Chondrocyte (in vitro differentiated cells): ENCODE data around the gene PLCB3. TPM values are rescaled to one million over a fixed set of nuclear protein-coding genes. Genes with fewer than 3 reads are reported as not detected.

Source experiments
- DNase-seq: peaks from one replicate; pipeline ENCODE4 v3.0.0; 2021; ENCODE audit warnings: mixed read lengths, low spot score
- H3K27ac Mint-ChIP-seq: one replicate; pipeline ENCODE4 v1.8.0; 2021; ENCODE audit warnings: mild to moderate bottlenecking, moderate library complexity, mixed read lengths; ENCODE audit not compliant: unreplicated experiment
- H3K27me3 Mint-ChIP-seq: 2 replicates; pipeline ENCODE4 v1.8.0; 2021; ENCODE audit warnings: low read depth, mixed read lengths
- H3K36me3 Mint-ChIP-seq: 2 replicates; pipeline ENCODE4 v1.8.0; 2021; ENCODE audit warnings: low read depth, mixed read lengths
- H3K4me1 Mint-ChIP-seq: 2 replicates; pipeline ENCODE4 v1.8.0; 2021; ENCODE audit warnings: low read depth, mild to moderate bottlenecking, mixed read lengths
- H3K4me3 Mint-ChIP-seq: one replicate; pipeline ENCODE4 v1.8.0; 2021; ENCODE audit warnings: mild to moderate bottlenecking, moderate library complexity, mixed read lengths; ENCODE audit not compliant: unreplicated experiment
- H3K9me3 Mint-ChIP-seq: 2 replicates; pipeline ENCODE4 v1.8.0; 2021; ENCODE audit warnings: low read depth, mixed read lengths
- total RNA-seq: library from RNA; stranded (reverse); gene quantifications from 3 replicates; pipeline ENCODE4 v1.2.1, GENCODE V29; 2021
- TF ChIP-seq, protein P1 (sequence below): fragments of 200-600 bp; sonication (generic); IDR thresholded peaks from 2 replicates; pipeline ENCODE4 v1.5.0; 2021; ENCODE audit warnings: antibody characterized with exemption, mild to moderate bottlenecking, moderate library complexity

PLCB3 gene
- total RNA-seq, 1 donor from 2014 or later: 47.2 TPM

DNA sequence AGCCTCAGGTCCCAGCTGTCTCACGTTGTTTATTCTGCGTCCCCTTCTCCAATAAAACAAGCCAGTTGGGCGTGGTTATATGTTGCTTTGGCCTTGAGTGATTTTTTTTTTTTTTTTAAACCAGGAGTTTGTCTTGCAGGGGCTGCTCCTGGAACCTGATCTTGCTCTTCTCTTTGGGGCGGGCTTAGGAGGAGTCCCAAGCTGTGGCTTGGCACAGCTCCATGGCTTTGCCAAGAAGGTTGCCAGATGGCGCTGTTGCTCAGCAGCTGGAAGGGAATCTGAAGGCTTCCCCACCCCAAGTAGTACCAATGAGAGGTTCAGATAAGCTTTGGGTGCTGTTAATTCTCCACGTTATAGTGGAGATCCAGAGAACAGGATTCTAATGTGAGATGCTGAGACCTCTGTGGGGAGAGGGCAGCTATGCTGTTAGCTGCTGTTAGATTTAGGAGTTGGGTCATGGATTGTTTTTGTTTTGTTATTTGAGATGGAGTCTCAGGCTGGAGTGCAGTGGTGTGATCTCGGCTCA lies 46.8 kb upstream of the PLCB3 start:
- Mint-ChIP-seq H3K4me3 (no peak overlapping the region), H3K27ac (peak overlapping the region; percentile 55), H3K36me3 (peaks cover 35% of the 10 kb centered on the region), H3K27me3 (no peaks in the 10 kb centered on the region), H3K9me3 (no peaks in the 10 kb centered on the region), H3K4me1 (peaks cover 23% of the 10 kb centered on the region)
- DNase-seq: no peak
- TF ChIP-seq, protein P1, sequence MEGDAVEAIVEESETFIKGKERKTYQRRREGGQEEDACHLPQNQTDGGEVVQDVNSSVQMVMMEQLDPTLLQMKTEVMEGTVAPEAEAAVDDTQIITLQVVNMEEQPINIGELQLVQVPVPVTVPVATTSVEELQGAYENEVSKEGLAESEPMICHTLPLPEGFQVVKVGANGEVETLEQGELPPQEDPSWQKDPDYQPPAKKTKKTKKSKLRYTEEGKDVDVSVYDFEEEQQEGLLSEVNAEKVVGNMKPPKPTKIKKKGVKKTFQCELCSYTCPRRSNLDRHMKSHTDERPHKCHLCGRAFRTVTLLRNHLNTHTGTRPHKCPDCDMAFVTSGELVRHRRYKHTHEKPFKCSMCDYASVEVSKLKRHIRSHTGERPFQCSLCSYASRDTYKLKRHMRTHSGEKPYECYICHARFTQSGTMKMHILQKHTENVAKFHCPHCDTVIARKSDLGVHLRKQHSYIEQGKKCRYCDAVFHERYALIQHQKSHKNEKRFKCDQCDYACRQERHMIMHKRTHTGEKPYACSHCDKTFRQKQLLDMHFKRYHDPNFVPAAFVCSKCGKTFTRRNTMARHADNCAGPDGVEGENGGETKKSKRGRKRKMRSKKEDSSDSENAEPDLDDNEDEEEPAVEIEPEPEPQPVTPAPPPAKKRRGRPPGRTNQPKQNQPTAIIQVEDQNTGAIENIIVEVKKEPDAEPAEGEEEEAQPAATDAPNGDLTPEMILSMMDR: peak; percentile 84

DNA sequence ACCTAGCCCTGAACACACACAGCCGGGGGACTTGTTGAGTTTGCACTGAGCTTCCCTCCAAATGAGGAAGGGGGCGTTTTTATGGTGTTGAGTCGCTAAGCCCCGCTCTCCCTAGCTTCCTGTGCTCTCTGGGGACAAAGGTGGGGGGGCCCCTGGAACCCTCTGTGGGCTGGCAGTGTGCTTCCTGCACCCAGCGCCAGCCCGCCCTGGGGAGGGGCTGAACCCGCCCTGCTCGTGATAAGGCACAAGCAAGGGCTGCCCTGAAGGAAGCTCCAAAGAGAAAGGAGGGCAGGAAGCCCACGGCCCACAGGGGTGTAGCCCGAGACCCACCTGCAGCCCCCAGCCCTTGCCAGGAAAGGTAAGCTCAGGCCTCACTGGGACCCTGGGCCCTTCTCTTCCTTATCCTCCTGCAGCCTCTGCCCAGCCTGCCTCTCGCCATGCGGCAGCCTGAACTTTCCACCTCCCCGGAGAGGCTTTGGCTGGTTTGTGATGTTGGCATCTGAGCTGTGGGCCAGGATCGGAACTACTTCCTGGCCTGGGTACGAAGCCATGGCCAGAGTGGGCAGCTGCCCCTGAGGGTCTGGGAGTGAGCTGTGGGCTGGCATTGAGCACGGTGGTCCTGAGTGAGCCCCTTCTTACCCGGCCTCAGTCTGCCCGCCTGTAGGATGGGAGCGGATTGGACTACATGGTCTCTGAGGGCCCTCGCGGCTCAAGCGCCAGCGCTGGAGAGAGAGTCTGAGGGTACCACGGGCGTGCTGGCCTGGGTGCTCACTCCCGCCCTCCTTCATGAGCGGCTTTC lies 44.7 kb upstream of the PLCB3 start, which contains the start of gene FERMT3:
Gene FERMT3, plus strand, starts transcription at position 265 of the 799 bp plus-strand sequence. CDS start 644 bp downstream, outside the sequence.
- Mint-ChIP-seq H3K36me3 (peaks cover 26% of the 10 kb centered on the region), H3K4me3 (peak within 1 kb of the TSS; percentile 31), H3K9me3 (no peaks in the 10 kb centered on the region), H3K27ac (peak within 1 kb of the TSS; percentile 84), H3K4me1 (peaks cover 21% of the 10 kb centered on the region), H3K27me3 (no peaks in the 10 kb centered on the region)
- DNase-seq: no peak
- TF ChIP-seq, protein P1: no peak

DNA sequence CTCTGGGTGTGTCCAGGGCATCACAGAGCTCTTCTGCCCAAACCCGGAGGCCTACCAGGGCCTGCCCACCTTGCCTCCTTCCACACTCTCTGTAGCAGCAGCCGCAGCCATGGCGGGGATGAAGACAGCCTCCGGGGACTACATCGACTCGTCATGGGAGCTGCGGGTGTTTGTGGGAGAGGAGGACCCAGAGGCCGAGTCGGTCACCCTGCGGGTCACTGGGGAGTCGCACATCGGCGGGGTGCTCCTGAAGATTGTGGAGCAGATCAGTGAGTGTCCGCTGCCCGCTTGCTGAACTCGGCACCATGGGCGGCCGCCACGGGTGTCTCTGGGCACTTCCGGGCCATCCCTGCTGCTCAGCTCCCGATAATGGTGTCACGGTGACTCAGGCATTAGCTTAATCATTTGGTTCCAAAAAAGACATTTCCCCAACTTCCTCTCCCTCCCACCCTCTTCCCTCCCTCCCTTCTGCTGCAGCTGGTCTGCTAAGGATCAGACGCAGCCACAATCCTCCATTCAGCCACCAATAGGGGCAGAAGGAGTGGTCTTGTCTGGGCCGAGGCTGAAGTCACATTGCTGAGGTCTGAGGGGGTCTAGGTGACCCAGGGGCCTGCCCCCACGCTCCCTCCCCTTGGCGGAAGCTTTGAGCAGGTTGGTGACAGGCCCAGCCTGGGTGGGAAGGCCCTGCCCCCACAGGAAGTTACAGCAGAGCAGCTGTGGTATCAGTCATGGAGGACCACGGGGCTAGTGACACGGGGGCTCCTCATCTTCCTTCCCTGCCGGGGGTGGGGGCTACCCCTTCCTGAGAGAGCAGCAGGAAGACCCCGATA lies 43.9 kb upstream of the PLCB3 start:
- Mint-ChIP-seq H3K27ac (peak overlapping the region; percentile 84), H3K36me3 (peaks cover 21% of the 10 kb centered on the region), H3K4me3 (peak overlapping the region; percentile 31), H3K4me1 (peaks cover 20% of the 10 kb centered on the region), H3K27me3 (no peaks in the 10 kb centered on the region), H3K9me3 (no peaks in the 10 kb centered on the region)
- DNase-seq: no peak
- TF ChIP-seq, protein P1: no peak

DNA sequence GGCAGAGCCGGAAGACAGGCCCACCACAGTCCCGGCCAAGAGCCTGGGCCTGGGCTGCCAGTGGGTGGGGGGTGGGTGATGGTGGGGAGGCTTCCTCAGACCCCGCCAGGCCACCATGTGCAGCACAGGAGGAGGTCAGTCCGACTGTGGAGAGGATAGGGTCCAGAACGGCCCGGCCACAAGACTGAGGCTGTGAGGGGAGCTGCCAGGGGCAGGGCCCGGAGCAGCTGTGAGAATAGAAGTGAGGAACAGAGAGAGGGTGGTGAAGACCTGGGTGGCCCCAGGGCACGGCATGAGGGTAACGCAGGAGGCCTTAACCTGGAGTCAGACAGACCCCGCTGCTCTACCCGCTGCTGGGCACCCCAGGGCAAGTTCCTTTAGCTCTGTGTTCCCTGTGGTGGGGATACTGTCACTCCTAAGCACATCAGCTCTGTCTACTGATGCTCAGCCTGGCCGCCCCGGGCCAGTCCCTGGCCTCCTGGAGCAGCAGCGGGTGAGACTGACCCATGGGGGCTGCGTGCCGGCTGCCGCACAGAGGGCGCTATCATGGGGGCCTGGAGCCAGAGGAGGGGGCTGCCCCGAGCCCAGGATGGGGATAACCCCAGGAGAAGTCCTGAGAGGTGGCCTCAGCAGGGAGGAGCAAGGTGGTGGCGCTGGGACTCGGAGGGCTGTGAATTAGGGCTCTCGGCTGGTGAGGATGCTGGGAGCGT lies 43.1 kb upstream of the PLCB3 start:
- no peaks in the 10 kb centered on the region for H3K9me3 Mint-ChIP-seq
- DNase-seq: no peak
- TF ChIP-seq, protein P1: no peak
- peaks cover 15% of the 10 kb centered on the region for H3K36me3 Mint-ChIP-seq
- H3K27me3 Mint-ChIP-seq: no peaks in the 10 kb centered on the region
- H3K4me1 Mint-ChIP-seq: peaks cover 20% of the 10 kb centered on the region
- H3K4me3 Mint-ChIP-seq: no peak overlapping the region
- H3K27ac Mint-ChIP-seq: peak overlapping the region; percentile 84
